ENCODE data around the gene KRTAP5-7.

DNA sequence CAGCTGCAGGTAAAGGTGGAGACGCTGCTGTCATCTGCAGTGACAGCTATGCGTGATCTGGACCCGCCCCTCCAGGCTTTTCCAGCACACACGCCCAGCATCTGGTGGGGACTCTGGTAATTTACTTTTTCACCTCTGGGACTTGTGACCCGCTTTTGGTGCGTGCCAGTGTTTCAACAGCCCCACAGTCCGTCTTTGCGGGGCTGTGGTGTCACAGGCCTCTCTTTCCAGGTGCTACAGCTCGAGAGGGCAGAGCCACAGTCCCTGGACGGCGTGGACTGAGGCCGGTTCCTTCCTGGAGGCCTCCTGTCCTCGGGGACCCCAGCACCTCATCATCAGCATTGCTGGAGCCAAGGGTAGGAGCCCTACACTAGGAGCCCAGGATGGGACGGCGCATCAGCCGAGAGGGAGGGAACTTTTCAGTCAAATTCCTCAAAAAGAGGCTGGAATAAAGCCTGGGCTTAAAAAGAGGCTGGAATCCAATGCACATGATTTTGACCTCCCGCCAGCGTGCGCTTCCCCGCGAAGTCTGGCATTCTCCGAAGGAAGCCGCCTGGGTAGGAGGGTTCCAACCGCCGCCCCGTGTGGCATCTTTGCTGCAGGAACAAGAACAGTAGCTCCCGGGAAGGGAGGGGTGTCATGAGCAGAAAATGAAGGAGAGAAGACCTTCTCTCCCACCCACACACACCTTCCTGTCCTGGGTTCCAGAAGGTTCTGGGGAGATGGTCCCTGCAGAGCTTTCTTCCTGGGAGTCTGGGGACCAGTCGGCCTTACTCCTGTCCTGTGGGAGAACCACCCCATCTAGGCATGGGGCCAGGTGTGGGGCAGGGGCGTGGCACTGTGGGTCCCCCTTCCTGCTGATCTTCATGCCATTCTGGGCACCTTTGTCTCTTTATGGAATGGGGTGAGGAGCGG lies 25.7 kb upstream of the KRTAP5-7 start:
- TF ChIP-seq, protein P1, sequence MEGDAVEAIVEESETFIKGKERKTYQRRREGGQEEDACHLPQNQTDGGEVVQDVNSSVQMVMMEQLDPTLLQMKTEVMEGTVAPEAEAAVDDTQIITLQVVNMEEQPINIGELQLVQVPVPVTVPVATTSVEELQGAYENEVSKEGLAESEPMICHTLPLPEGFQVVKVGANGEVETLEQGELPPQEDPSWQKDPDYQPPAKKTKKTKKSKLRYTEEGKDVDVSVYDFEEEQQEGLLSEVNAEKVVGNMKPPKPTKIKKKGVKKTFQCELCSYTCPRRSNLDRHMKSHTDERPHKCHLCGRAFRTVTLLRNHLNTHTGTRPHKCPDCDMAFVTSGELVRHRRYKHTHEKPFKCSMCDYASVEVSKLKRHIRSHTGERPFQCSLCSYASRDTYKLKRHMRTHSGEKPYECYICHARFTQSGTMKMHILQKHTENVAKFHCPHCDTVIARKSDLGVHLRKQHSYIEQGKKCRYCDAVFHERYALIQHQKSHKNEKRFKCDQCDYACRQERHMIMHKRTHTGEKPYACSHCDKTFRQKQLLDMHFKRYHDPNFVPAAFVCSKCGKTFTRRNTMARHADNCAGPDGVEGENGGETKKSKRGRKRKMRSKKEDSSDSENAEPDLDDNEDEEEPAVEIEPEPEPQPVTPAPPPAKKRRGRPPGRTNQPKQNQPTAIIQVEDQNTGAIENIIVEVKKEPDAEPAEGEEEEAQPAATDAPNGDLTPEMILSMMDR (IDR thresholded peaks at IDR 0.05; ENCODE audit: low read depth, low read length, missing input control), result no peak
- TF ChIP-seq FOXA1 (IDR thresholded peaks at IDR 0.05) (no peak), YY1 (IDR thresholded peaks at IDR 0.05) (no peak), GABPA (IDR thresholded peaks at IDR 0.05 in 1 of 2, conservative IDR thresholded peaks at IDR 0.05 in 1 of 2) (no peak), RAD21 (IDR thresholded peaks at IDR 0.05) (no peak)
- TF ChIP-seq, protein P2, sequence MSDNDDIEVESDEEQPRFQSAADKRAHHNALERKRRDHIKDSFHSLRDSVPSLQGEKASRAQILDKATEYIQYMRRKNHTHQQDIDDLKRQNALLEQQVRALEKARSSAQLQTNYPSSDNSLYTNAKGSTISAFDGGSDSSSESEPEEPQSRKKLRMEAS (IDR thresholded peaks at IDR 0.05), result no peak
- TF ChIP-seq, protein P3, sequence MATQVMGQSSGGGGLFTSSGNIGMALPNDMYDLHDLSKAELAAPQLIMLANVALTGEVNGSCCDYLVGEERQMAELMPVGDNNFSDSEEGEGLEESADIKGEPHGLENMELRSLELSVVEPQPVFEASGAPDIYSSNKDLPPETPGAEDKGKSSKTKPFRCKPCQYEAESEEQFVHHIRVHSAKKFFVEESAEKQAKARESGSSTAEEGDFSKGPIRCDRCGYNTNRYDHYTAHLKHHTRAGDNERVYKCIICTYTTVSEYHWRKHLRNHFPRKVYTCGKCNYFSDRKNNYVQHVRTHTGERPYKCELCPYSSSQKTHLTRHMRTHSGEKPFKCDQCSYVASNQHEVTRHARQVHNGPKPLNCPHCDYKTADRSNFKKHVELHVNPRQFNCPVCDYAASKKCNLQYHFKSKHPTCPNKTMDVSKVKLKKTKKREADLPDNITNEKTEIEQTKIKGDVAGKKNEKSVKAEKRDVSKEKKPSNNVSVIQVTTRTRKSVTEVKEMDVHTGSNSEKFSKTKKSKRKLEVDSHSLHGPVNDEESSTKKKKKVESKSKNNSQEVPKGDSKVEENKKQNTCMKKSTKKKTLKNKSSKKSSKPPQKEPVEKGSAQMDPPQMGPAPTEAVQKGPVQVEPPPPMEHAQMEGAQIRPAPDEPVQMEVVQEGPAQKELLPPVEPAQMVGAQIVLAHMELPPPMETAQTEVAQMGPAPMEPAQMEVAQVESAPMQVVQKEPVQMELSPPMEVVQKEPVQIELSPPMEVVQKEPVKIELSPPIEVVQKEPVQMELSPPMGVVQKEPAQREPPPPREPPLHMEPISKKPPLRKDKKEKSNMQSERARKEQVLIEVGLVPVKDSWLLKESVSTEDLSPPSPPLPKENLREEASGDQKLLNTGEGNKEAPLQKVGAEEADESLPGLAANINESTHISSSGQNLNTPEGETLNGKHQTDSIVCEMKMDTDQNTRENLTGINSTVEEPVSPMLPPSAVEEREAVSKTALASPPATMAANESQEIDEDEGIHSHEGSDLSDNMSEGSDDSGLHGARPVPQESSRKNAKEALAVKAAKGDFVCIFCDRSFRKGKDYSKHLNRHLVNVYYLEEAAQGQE (IDR thresholded peaks at IDR 0.05), result no peak
- TF ChIP-seq, protein P4, sequence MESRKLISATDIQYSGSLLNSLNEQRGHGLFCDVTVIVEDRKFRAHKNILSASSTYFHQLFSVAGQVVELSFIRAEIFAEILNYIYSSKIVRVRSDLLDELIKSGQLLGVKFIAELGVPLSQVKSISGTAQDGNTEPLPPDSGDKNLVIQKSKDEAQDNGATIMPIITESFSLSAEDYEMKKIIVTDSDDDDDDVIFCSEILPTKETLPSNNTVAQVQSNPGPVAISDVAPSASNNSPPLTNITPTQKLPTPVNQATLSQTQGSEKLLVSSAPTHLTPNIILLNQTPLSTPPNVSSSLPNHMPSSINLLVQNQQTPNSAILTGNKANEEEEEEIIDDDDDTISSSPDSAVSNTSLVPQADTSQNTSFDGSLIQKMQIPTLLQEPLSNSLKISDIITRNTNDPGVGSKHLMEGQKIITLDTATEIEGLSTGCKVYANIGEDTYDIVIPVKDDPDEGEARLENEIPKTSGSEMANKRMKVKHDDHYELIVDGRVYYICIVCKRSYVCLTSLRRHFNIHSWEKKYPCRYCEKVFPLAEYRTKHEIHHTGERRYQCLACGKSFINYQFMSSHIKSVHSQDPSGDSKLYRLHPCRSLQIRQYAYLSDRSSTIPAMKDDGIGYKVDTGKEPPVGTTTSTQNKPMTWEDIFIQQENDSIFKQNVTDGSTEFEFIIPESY (IDR thresholded peaks at IDR 0.05), result no peak
